Measurements from ENCODE around the gene TRAF3IP1.

- no peak for TF ChIP-seq CTCF (conservative IDR thresholded peaks at IDR 0.05; ENCODE audit: low read depth, low read length)
- TF ChIP-seq EZH2 (IDR thresholded peaks at IDR 0.05; ENCODE audit: low read length, unreplicated experiment), result no peak
Measured at GRCh38 chr2:238448031-238448955, 128.0 kb downstream of the TRAF3IP1 start.
